ENCODE results near the gene PRKAR1B.
A peak's percentile ranks its signal among the peaks of the same experiment; 100 is the strongest.
"Not testable (repeated sequence)": the region's sequence is repeated elsewhere in the genome, so short reads cannot be mapped to it uniquely, and the experiment has no call there.

Gene PRKAR1B

GRCh38 chr7:638256-639011 is 88.6 kb downstream of the PRKAR1B start:
- DNase-seq, result no peak

GRCh38 chr7:637826-638225 is 89.3 kb downstream of the PRKAR1B start:
- DNase-seq, result no peak

GRCh38 chr7:636396-636795 is 90.7 kb downstream of the PRKAR1B start:
- peak in 1 of 4 experiments; percentile 24 for DNase-seq

- DNase-seq, result not testable (repeated sequence)
These were observed 91.2 kb downstream of the PRKAR1B start for GRCh38 chr7:635687-636382.

GRCh38 chr7:635227-635626 is 91.9 kb downstream of the PRKAR1B start:
- no peak for DNase-seq

- DNase-seq, result no peak
These were observed 93.6 kb downstream of the PRKAR1B start for GRCh38 chr7:633381-634018.

- no peak for DNase-seq
These were observed 94.3 kb downstream of the PRKAR1B start for GRCh38 chr7:632831-633210.

GRCh38 chr7:631964-632830 is 94.9 kb downstream of the PRKAR1B start:
- DNase-seq, result no peak

- no peak for DNase-seq
These were observed 95.8 kb downstream of the PRKAR1B start for GRCh38 chr7:631291-631711.

- DNase-seq, result no peak
These were observed 96.5 kb downstream of the PRKAR1B start for GRCh38 chr7:630539-630938.

- DNase-seq, result no peak
These were observed 97.0 kb downstream of the PRKAR1B start for GRCh38 chr7:630111-630511.

- no peak for DNase-seq
These were observed 98.3 kb downstream of the PRKAR1B start for GRCh38 chr7:628826-629225.

GRCh38 chr7:628402-628763 is 98.7 kb downstream of the PRKAR1B start:
- no peak for DNase-seq

GRCh38 chr7:627661-628401 is 99.2 kb downstream of the PRKAR1B start:
- DNase-seq, result no peak

- DNase-seq, result no peak
These were observed 101.6 kb downstream of the PRKAR1B start for GRCh38 chr7:625376-625971.

GRCh38 chr7:623464-623863 is 103.6 kb downstream of the PRKAR1B start:
- no peak for DNase-seq

GRCh38 chr7:621572-622285 is 105.4 kb downstream of the PRKAR1B start:
- no peak for DNase-seq

GRCh38 chr7:620885-621284 is 106.2 kb downstream of the PRKAR1B start:
- no peak for DNase-seq

GRCh38 chr7:620056-620455 is 107.0 kb downstream of the PRKAR1B start:
- no peak for DNase-seq

- DNase-seq, result no peak
These were observed 107.7 kb downstream of the PRKAR1B start for GRCh38 chr7:619368-619840.

Measured in activated CD4-positive, CD25-positive, alpha-beta regulatory T cell (primary cell).